ENCODE results near the gene TECPR1.
"Not testable (repeated sequence)": the region's sequence is repeated elsewhere in the genome, so short reads cannot be mapped to it uniquely, and the experiment has no call there.

The TECPR1 gene

DNA sequence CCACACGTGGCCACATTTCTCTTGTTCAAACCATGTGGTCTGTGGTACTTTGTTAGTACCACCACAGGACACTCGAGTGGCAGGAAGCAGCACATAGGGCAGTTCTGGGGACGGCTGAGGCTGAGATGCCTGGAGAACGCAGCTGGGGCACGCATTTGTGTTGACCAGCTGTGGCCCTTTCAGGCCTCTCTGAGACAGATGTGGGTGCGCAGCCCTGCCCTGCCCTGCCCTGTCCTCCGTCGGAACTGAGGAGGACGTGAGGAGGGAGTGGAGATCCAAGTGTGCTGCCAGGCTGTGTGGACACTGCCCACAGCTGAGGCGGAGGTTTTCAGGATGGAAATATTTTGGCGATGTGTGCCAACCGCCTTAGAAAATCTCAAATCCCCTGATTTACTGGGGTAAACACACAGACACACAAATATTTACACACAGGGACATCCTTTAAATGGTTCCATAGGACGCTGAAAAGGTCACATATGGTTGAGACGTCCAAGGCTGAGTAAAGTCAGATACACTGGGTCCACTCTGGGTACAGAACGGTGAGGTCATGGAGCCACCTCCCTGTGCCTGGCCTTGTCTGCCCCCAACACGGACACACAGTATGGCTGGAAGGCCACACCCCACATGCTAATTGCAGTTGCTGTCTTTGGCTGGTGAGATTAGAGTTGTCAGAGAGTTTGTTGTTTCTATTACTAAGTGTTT lies 26.0 kb downstream of the TECPR1 start:
- no peak for DNase-seq

DNA sequence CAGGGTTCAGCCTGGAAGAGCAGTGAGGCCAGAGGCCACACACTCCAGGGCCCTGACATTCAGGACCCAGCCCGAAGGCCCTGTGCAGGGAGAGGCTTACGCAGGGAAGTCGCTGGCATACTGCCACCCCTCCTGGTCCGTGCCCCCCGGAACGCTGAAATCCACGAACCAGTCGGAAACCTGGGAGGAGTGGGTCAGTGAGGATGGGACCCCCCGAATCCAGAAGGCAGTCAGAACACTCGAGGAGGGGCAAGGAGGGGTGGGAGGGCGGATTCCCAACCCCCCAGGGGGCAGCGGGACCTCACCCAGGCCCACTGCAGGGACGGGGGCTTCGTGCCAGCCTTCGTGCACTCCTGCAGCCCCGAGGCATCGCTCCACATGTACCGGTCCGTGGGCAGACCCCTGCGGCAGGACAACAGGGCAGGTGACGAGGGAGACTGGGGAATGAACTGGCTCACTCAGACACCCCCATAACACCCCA lies 27.3 kb downstream of the TECPR1 start:
- DNase-seq: no peak

- DNase-seq: no peak
Observed at GRCh38 chr7:98223898-98224700, 27.9 kb downstream of the TECPR1 start.

GRCh38 chr7:98223351-98223897 lies 28.6 kb downstream of the TECPR1 start:
- DNase-seq: no peak

GRCh38 chr7:98222533-98223195 lies 29.4 kb downstream of the TECPR1 start:
- DNase-seq: no peak

DNA sequence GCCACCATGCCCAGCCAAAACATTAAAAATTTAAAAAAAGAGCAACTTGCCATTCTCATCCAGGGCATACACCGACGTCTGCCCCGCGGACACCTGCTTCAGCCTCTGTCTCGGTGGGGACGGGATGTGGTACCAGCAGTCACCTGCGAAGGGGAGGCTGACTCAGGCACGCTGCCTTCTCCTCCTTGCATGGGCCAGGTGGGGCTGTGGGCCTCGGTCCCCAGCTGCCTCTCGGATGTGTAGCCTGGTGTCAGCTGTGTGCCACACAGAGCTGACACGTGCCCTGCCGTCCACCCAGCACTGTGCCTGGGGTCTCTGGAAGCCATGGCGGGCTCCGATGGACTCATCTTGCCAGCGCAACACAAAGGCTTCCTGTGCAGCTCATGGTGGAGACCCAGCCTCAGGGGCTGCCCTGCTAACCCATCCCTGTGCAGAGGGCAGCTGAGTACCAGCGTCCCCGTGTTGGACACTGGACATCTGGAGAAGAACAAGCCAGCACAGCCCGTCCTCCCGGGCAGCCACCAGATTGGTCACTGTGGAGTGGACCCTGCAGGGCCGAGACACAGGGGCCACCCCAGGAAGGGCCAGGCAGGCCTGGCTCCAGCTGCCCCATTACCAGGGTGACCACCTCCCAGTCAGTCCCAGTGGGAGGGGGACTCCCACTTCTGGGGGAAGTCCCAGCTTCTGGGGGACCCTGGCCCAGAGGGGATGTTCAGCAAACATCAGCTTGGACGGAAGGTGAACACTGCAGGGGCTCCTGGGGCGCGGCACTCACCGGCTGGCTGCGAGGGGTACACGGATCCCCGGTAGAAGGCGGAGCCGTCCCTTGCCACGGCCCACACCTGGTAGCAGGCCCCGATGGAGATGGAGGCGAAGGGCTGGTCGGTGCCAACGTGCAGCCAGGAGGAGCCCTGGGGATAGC lies 30.2 kb downstream of the TECPR1 start:
- no peak for DNase-seq

GRCh38 chr7:98219382-98219781 lies 32.6 kb downstream of the TECPR1 start:
- not testable (repeated sequence) for DNase-seq

- DNase-seq: peak; percentile 74
Observed at GRCh38 chr7:98217623-98218582, 34.1 kb downstream of the TECPR1 start.

GRCh38 chr7:98216941-98217622 lies 35.0 kb downstream of the TECPR1 start:
- DNase-seq: no peak

GRCh38 chr7:98215561-98216495 lies 36.2 kb downstream of the TECPR1 start:
- DNase-seq: no peak

GRCh38 chr7:98214811-98215321 lies 37.2 kb downstream of the TECPR1 start:
- no peak for DNase-seq

DNA sequence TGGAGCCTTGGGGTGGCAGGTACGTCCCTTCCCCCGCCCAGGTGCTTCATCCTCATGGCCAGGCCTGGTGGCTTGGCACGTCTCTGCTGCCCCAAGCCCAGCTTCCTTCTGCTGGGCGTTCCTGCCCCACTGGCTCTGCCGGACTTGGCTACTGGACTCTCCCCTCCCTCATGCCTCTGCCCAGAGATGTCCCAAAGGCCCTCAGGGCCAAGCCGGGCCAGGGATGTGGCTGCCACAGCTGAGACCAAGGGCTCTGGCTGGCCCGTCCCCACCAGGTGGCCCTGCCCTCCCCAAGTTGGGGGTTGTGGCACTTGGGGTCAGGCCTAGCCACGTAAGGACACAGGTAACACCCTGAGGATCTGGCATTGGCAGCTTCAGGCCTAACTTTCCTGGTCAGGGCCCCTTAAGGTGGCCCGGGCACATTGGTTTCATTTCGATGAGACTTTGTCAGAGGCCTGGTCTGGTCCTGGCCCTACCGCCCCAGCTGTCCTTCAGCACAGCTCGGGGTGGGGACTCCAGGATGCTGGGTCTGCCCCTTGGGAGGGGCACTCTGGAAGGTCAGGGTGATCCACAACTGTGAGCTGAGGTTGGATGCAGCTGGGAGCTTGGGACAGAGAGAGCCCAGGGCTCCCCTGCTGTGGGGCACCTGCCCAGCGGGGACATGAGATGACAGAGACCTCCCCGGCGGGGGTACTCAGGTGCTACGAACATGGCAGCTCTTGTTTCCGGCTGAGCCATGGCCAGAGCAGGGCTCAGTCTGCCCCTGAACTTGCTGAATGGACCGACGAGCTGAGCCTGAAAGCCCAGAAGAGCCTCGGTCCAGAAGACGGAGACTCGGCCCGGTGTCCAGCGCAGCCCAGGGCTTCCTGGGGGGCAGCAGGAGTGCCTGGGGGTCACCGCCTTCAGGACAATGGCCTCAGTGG lies 37.9 kb downstream of the TECPR1 start:
- no peak for DNase-seq

- no peak for DNase-seq
Observed at GRCh38 chr7:98213296-98213887, 38.6 kb downstream of the TECPR1 start.

DNA sequence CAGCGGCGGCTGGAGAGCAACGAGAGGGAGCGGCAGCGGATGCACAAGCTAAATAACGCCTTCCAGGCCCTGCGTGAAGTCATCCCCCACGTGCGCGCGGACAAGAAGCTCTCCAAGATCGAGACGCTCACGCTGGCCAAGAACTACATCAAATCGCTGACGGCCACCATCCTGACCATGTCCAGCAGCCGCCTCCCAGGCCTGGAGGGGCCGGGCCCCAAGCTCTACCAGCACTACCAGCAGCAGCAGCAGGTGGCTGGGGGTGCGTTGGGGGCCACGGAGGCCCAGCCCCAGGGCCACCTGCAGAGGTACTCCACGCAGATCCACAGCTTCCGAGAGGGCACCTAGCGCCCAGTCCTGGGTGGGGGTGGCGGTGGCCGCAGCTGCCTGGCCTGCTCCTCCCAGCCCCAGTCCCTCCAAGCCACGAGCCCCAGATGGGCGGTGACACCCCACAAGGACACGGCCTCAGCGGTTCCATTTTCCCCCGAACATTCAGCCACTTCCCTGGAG lies 39.4 kb downstream of the TECPR1 start:
- no peak for DNase-seq

DNA sequence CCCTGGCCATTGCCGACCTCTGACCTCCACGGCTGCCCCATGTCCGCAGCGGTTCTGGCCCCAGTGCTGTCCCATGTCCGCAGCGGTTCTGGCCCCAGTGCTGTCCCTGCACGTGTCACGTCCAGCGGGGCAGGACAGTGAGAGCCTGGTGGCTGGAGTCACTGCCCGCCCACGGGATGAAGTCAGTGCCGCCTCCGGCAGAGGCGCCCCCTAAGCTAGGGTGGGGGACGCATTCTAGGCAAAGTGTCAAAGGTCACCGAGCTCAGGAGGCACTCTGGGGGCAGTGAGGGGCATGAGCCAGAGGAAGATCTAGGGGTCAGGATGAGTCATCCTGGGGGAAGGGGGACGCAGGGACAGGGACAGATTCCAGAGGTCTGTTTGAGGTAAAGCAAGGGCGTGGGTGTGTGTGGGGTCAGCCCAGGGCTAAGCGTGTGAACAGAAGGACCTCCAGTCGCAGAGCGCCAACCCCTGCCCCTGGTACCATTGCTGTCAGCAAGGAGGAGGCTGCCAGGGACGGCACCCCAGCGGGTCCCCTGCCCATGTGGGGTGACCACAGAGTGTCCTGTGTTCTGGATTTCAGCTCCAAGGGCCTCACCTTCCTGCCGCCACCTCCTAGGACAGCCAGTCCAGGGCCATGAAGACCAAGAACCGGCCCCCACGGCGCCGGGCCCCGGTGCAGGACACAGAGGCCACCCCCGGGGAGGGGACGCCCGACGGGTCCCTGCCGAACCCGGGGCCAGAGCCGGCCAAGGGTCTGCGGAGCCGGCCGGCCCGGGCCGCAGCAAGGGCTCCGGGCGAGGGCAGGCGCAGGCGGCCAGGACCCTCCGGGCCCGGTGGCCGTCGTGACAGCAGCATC lies 40.1 kb downstream of the TECPR1 start:
- no peak for DNase-seq

DNA sequence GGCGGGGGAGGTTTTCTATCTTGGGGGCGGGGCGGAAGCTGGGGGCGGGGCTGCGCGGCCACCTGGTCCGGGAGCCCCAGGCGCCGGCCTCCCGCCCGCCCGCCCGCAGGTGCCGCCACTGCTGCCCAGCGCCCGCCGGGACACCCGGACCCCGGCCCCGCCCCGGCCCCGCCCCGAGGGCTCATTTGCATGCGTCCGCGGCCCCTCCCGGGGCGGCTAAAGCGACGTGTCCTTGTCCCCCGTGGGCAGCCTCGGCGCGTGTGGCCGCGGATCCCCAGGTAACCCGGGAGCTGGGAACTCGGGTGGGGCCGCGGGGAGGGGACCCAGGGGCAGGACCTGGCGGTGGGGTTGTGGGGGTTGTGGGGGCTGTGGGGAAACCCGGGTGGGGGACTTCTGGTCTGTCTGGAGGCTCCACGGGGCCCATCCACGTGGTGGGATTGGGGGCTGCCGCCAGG lies 40.8 kb downstream of the TECPR1 start, which contains the start of gene BHLHA15:
BHLHA15 (plus strand) TSS at position 219 of the 455 bp plus-strand sequence. CDS start 871 bp downstream, outside the sequence.
- DNase-seq: no peak

All from MV-4-11 (cell line).